ENCODE results near the gene CYP8B1. TPM values are rescaled to one million over a fixed set of nuclear protein-coding genes. Genes with fewer than 3 reads are reported as not detected.

Gene CYP8B1
- total and polyA plus RNA-seq, 9 of the 15 experiments (the other 6 are each of a cell fraction or from before 2014, with no cell fraction given): 0.04 TPM; not detected in 8

DNA sequence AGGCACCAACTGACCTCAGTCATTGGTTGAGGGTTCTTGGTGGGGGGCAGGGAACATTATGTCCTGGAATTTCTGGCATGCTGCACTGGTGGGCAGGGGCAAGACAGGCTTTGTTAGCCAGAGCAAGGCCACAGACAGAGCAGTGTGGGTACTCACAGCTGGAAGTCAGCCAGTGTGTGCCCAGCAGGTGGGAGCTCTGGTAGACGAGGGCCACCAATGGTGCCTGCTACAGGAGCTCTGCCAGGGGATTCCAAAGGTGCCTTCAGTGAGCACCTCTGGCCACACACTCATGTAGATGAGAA, 31.3 kb downstream of the CYP8B1 start:
- no peak for FAIRE-seq
- no peaks in the 10 kb centered on the region for H3K36me3 ChIP-seq (ENCODE audit: control insufficient read depth, insufficient read depth, low read length)
- no peak for DNase-seq (ENCODE audit: extremely low read depth in 1 of 4, low spot score in 3 of 4)
- BruUV-seq (replicated peaks): no TSS peak
- intact Hi-C loops (cut with micrococcal nuclease) (no loop called here), in situ Hi-C loops (cut with MboI) (no loop called here)
- no peaks in the 10 kb centered on the region for H4K20me1 ChIP-seq (replicated peaks; ENCODE audit: control insufficient read depth, insufficient read depth, low read length)
- peaks cover 10 to 26% of the 10 kb centered on the region in 2 experiments for H3K4me1 ChIP-seq (replicated peaks in 1 of 2; ENCODE audit: control insufficient read depth in 2 of 2, insufficient read depth in 2 of 2, low read length in 2 of 2)
- 0% methylated on average over 1 of the region's 1 CpG for WGBS (ENCODE audit: insufficient coverage, low coverage, missing lambda C conversion rate)
- no peak overlapping the region for H2AFZ ChIP-seq (ENCODE audit: low read depth, low read length)
- H3K27ac ChIP-seq (ENCODE audit: extremely low read depth, low read depth, low read length): no peak overlapping the region
- ChIA-PET CTCF (ENCODE audit: low intra/inter-chr PET ratio) (no interaction called here), POLR2A (no interaction called here)
- ATAC-seq: no peak
- H3K4me3 ChIP-seq: no peak overlapping the region
- no peak overlapping the region for H3K4me2 ChIP-seq (ENCODE audit: insufficient read depth, low read length)
- H3K9ac ChIP-seq (ENCODE audit: insufficient read depth in 1 of 2, low read depth in 2 of 2, low read length in 2 of 2): 0 out of 4 replicates have a peak overlapping the region, but pooled peaks of 1 of the 2 experiments have one; percentile 33
- H3K9me1 ChIP-seq (ENCODE audit: control insufficient read depth, insufficient read depth, low read length): no peaks in the 10 kb centered on the region
- H3K27me3 ChIP-seq (ENCODE audit: control insufficient read depth in 2 of 2, insufficient read depth in 2 of 2, low read length in 2 of 2): peaks cover 0 to 7% of the 10 kb centered on the region in 2 experiments; a peak in 1 of 5 replicates
- no peaks in the 10 kb centered on the region for H3K9me3 ChIP-seq (replicated peaks; ENCODE audit: control insufficient read depth, insufficient read depth, low read depth, low read length)
- H3K79me2 ChIP-seq (ENCODE audit: control insufficient read depth, insufficient read depth, low read length): no peaks in the 10 kb centered on the region
- TF ChIP-seq HNRNPL (IDR thresholded peaks at IDR 0.05; ENCODE audit: low read depth, low read length) (no peak), JUND (IDR thresholded peaks at IDR 0.05; ENCODE audit: borderline replicate concordance, low read depth, low read length) (no peak), JUND (tag; IDR thresholded peaks at IDR 0.05; ENCODE audit: borderline replicate concordance, low read depth, low read length) (no peak), ZBTB8A (IDR thresholded peaks at IDR 0.05; ENCODE audit: partially characterized antibody) (no peak), ZNF175 (CRISPR knock-in tag; IDR thresholded peaks at IDR 0.05; ENCODE audit: low read depth) (no peak), E2F4 (CRISPR knock-in tag; IDR thresholded peaks at IDR 0.05; ENCODE audit: low read depth) (no peak), PRMT5 (CRISPR knock-in tag; IDR thresholded peaks at IDR 0.05) (no peak), CREB3 (tag; conservative IDR thresholded peaks at IDR 0.05; ENCODE audit: low read depth) (no peak), TAF9B (IDR thresholded peaks at IDR 0.05; ENCODE audit: partially characterized antibody) (no peak)
- TF ChIP-seq, protein P1, sequence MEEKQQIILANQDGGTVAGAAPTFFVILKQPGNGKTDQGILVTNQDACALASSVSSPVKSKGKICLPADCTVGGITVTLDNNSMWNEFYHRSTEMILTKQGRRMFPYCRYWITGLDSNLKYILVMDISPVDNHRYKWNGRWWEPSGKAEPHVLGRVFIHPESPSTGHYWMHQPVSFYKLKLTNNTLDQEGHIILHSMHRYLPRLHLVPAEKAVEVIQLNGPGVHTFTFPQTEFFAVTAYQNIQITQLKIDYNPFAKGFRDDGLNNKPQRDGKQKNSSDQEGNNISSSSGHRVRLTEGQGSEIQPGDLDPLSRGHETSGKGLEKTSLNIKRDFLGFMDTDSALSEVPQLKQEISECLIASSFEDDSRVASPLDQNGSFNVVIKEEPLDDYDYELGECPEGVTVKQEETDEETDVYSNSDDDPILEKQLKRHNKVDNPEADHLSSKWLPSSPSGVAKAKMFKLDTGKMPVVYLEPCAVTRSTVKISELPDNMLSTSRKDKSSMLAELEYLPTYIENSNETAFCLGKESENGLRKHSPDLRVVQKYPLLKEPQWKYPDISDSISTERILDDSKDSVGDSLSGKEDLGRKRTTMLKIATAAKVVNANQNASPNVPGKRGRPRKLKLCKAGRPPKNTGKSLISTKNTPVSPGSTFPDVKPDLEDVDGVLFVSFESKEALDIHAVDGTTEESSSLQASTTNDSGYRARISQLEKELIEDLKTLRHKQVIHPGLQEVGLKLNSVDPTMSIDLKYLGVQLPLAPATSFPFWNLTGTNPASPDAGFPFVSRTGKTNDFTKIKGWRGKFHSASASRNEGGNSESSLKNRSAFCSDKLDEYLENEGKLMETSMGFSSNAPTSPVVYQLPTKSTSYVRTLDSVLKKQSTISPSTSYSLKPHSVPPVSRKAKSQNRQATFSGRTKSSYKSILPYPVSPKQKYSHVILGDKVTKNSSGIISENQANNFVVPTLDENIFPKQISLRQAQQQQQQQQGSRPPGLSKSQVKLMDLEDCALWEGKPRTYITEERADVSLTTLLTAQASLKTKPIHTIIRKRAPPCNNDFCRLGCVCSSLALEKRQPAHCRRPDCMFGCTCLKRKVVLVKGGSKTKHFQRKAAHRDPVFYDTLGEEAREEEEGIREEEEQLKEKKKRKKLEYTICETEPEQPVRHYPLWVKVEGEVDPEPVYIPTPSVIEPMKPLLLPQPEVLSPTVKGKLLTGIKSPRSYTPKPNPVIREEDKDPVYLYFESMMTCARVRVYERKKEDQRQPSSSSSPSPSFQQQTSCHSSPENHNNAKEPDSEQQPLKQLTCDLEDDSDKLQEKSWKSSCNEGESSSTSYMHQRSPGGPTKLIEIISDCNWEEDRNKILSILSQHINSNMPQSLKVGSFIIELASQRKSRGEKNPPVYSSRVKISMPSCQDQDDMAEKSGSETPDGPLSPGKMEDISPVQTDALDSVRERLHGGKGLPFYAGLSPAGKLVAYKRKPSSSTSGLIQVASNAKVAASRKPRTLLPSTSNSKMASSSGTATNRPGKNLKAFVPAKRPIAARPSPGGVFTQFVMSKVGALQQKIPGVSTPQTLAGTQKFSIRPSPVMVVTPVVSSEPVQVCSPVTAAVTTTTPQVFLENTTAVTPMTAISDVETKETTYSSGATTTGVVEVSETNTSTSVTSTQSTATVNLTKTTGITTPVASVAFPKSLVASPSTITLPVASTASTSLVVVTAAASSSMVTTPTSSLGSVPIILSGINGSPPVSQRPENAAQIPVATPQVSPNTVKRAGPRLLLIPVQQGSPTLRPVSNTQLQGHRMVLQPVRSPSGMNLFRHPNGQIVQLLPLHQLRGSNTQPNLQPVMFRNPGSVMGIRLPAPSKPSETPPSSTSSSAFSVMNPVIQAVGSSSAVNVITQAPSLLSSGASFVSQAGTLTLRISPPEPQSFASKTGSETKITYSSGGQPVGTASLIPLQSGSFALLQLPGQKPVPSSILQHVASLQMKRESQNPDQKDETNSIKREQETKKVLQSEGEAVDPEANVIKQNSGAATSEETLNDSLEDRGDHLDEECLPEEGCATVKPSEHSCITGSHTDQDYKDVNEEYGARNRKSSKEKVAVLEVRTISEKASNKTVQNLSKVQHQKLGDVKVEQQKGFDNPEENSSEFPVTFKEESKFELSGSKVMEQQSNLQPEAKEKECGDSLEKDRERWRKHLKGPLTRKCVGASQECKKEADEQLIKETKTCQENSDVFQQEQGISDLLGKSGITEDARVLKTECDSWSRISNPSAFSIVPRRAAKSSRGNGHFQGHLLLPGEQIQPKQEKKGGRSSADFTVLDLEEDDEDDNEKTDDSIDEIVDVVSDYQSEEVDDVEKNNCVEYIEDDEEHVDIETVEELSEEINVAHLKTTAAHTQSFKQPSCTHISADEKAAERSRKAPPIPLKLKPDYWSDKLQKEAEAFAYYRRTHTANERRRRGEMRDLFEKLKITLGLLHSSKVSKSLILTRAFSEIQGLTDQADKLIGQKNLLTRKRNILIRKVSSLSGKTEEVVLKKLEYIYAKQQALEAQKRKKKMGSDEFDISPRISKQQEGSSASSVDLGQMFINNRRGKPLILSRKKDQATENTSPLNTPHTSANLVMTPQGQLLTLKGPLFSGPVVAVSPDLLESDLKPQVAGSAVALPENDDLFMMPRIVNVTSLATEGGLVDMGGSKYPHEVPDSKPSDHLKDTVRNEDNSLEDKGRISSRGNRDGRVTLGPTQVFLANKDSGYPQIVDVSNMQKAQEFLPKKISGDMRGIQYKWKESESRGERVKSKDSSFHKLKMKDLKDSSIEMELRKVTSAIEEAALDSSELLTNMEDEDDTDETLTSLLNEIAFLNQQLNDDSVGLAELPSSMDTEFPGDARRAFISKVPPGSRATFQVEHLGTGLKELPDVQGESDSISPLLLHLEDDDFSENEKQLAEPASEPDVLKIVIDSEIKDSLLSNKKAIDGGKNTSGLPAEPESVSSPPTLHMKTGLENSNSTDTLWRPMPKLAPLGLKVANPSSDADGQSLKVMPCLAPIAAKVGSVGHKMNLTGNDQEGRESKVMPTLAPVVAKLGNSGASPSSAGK (IDR thresholded peaks at IDR 0.05): no peak

Data from K562 (cell line).